ENCODE results near the gene MGRN1. TPM values are rescaled to one million over a fixed set of nuclear protein-coding genes. Genes with fewer than 3 reads are reported as not detected.
A peak's percentile ranks its signal among the peaks of the same experiment; 100 is the strongest.
"Not testable (repeated sequence)": the region's sequence is repeated elsewhere in the genome, so short reads cannot be mapped to it uniquely, and the experiment has no call there.

MGRN1 gene
- total RNA-seq, 1 experiment from 2014 or later, result 15.4 TPM

GRCh38 chr16:4733211-4733742, 108.7 kb downstream of the MGRN1 start:
- no peak for DNase-seq (ENCODE audit: low spot score)

GRCh38 chr16:4733747-4734062, 109.1 kb downstream of the MGRN1 start:
- DNase-seq (ENCODE audit: low spot score), result no peak

GRCh38 chr16:4734063-4734729, 109.6 kb downstream of the MGRN1 start, which contains the start of the genes ANKS3 and DNAAF8:
ANKS3 (minus strand) TSS chr16:4734271; CDS start chr16:4730149, 4,122 bp downstream.
DNAAF8 (plus strand) TSS chr16:4734537; CDS start chr16:4736515, 1,978 bp downstream.
- peak; percentile 97 for DNase-seq (ENCODE audit: low spot score)

- peak; percentile 52 for DNase-seq (ENCODE audit: low spot score)
Observed at GRCh38 chr16:4734730-4735535, 110.3 kb downstream of the MGRN1 start.

- DNase-seq (ENCODE audit: low spot score), result no peak
Observed at GRCh38 chr16:4736546-4736945, 111.9 kb downstream of the MGRN1 start.

GRCh38 chr16:4737545-4737944, 112.9 kb downstream of the MGRN1 start:
- no peak for DNase-seq (ENCODE audit: low spot score)

GRCh38 chr16:4738370-4738769, 113.7 kb downstream of the MGRN1 start:
- not testable (repeated sequence) for DNase-seq (ENCODE audit: low spot score)

Other genes starting within 250 kb of the MGRN1 start
- gene CORO7, start 208.2 kb upstream of the MGRN1 start, total RNA-seq (2014; rRNA removed; shearing (Covaris generic)), result 8.9 and 10.6 TPM in 2 replicates
- 48.3 and 48.4 TPM in 2 replicates for gene DNAJA3, start 199.0 kb upstream of the MGRN1 start, total RNA-seq (2014; rRNA removed; shearing (Covaris generic))
- 69.5 and 102 TPM in 2 replicates for gene NMRAL1, start 150.2 kb upstream of the MGRN1 start, total RNA-seq (2014; rRNA removed; shearing (Covaris generic))
- 46.3 and 48.4 TPM in 2 replicates for gene HMOX2, start 148.4 kb upstream of the MGRN1 start, total RNA-seq (2014; rRNA removed; shearing (Covaris generic))
- gene CDIP1, start 86.1 kb upstream of the MGRN1 start, total RNA-seq (2014; rRNA removed; shearing (Covaris generic)), result 5.4 and 8.0 TPM in 2 replicates
- gene C16orf96, start 68.5 kb upstream of the MGRN1 start, total RNA-seq (2014; rRNA removed; shearing (Covaris generic)), result not detected in 2 replicates
- gene UBALD1, start 9.9 kb upstream of the MGRN1 start, total RNA-seq (2014; rRNA removed; shearing (Covaris generic)), result 2.2 and 2.5 TPM in 2 replicates
- gene NUDT16L1, start 68.7 kb downstream of the MGRN1 start, total RNA-seq (2014; rRNA removed; shearing (Covaris generic)), result 37.1 and 39.6 TPM in 2 replicates
- gene ANKS3, start 109.4 kb downstream of the MGRN1 start, total RNA-seq (2014; rRNA removed; shearing (Covaris generic)), result 6.0 and 6.4 TPM in 2 replicates
- 0.62 and 6.4 TPM in 2 replicates for gene DNAAF8, start 109.7 kb downstream of the MGRN1 start, total RNA-seq (2014; rRNA removed; shearing (Covaris generic))
- gene ZNF500, start 142.3 kb downstream of the MGRN1 start, total RNA-seq (2014; rRNA removed; shearing (Covaris generic)), result 3.3 and 4.4 TPM in 2 replicates
- not detected in 2 replicates for gene SEPTIN12, start 163.5 kb downstream of the MGRN1 start, total RNA-seq (2014; rRNA removed; shearing (Covaris generic))
- not detected in 2 replicates for gene SMIM22, start 170.5 kb downstream of the MGRN1 start, total RNA-seq (2014; rRNA removed; shearing (Covaris generic))
- gene ROGDI, start 177.8 kb downstream of the MGRN1 start, total RNA-seq (2014; rRNA removed; shearing (Covaris generic)), result 14.7 and 17.1 TPM in 2 replicates
- 20.6 and 35.8 TPM in 2 replicates for gene GLYR1, start 222.5 kb downstream of the MGRN1 start, total RNA-seq (2014; rRNA removed; shearing (Covaris generic))
- 12.7 and 14.5 TPM in 2 replicates for gene UBN1, start 222.7 kb downstream of the MGRN1 start, total RNA-seq (2014; rRNA removed; shearing (Covaris generic))

Data from H4 (cell line).